Fibroblast of skin of back (primary cell): ENCODE results near the gene SCGB1D2.

Experiments used
- DNase-seq: peaks from one replicate; pipeline ENCODE4 v3.0.0-alpha.2; 2013

Gene SCGB1D2

GRCh38 chr11:62260261-62260953 lies 18.4 kb downstream of the SCGB1D2 start:
- no peak for DNase-seq

- no peak for DNase-seq
These were observed 22.0 kb downstream of the SCGB1D2 start for GRCh38 chr11:62264004-62264403.

- no peak for DNase-seq
These were observed 24.5 kb downstream of the SCGB1D2 start for GRCh38 chr11:62266558-62266957.

DNA sequence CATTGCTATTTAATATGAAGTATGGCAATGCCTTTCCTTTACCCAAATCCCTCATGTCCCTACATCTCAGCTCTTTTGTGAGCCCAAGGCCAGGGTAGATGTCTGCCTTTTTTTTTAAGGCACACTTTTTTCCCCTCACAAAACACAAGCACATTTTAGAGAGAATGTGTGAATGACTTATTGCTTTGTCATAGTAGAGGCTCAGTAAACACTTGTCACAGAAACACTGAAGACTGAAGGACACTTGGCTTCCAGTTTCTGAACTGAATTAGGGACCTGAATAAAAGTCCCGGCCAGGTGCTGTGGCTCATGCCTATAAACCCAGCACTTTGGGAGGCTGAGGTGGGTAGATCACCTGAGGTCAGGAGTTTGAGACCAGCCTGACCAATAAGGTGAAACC lies 25.0 kb downstream of the SCGB1D2 start:
- DNase-seq: no peak

DNA sequence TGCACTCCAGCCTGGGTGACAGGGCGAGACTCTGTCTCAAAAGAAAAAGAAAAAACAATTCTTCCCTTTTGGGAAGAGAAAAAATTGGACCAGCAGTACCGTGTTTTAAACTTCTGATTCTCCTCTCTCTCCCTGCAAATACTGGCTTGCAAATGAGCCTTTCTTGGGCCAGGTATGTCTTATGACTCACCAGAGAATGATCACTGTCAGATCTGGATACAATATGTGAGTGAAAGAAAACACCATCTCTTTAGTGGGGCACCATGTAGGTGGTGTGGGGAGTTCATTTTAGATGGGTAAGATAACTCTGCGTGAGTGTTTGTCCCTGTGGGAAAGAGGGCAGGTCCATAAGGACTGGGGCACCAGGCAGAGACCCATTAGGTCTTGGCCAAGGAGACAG lies 25.5 kb downstream of the SCGB1D2 start:
- no peak for DNase-seq

- DNase-seq: no peak
These were observed 27.7 kb downstream of the SCGB1D2 start, which contains the start of gene SCGB2A2 for GRCh38 chr11:62269654-62270278. TSS of gene SCGB2A2 (plus strand) at chr11:62270158. CDS start at chr11:62270217, 59 bp downstream.

DNA sequence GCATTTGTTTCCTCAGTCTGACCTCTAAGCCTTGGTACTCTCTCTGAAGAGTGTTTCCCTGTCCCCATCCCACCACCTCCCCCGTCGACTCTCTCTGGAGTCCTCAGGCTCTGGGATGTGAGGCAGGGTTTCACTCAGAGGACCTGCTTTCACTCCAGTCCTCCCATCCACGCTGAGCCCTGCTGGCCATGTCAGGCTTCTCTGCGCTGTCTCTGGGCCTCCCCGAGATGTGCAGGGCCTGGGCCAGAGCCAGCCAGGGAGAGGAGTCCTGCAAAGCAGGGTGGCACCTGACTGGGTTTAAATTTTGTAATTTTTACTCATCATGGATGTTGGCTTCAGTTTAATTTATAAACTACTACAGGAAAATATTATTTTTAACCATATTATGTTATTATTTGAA lies 31.2 kb downstream of the SCGB1D2 start:
- DNase-seq: no peak

DNA sequence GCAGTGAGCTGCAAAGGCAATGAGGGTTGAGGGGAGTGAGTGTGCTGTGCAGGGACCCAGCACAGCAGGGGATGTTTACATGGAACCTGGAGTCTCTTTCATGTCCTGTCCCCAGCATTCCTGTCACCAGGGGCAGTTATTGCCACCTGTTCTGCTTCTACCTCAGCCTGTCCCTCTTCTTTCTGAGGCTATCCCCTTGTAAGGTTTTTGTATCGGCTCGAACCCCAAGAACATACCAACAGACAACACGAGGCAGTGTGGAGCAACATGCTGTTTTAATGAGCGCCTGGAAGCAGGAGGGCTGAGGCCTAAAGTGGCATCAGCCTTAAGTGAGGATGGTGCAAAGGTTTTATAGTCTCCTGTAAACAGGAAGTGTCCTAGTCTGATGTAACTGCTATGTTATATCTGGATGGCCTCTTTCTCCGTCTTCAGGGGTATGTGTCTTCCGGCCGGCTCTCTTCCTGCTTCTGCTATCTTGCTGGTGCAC lies 31.8 kb downstream of the SCGB1D2 start:
- DNase-seq: no peak

DNA sequence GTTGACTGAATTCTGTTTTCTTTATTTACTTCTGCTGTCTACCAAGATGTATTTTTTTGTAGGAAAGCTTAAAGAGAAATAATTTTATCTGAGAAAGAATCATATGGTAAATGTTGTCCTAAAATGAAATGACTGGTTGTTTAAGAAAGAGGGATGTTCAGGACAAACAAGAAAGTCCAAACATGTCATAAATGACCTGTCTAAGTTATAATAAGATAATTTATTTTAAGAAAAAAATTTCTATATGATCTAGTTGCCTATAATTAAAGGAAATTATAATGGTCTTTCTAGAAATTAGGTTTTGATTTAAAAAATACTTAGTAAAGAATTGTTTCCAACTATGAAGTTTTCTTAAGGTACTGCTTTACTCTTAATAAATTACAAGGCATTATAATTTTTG lies 38.4 kb downstream of the SCGB1D2 start:
- no peak for DNase-seq
